ENCODE data around the gene RND2. TPM values are rescaled to one million over a fixed set of nuclear protein-coding genes. Genes with fewer than 3 reads are reported as not detected.

Gene RND2
- total RNA-seq, 1 donor from 2014 or later: 75.8 TPM

DNA sequence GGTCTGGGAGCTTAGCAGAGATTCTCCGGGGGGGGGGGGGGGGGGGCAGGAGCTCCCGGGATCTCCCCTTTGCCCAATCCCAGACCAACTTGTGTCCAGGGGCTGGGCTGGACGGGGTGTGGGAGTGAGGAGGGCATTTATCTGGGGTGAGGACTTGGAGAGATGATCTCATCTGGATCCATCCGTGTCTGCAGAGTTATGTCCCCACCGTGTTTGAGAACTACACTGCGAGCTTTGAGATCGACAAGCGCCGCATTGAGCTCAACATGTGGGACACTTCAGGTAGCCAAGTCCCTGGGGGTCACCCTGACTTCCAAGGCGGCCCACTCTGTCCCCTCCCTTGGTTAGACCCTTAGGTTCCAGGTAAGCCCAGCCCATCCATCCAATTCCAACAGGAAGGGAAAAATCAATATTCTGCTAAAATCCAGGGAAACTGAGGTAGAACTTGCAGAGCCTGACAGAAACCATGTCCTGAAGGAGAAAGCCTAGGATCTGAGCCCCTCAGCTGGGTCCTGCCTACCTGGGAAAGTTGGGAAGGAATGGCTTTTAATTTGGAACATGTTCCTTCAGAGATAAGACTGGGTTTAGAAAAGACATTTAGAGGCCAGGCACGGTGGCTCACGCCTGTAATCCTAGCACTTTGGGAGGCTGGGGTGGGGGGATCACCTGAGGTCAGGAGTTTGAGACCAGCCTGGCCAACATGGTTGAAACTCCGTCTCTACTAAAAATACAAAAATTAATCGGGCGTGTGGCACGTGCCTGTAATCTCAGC lies 921 bp downstream of the RND2 start:
- DNase-seq: no peak
- peak overlapping the region; percentile 89 for H3K4me3 Mint-ChIP-seq (ENCODE audit: unreplicated experiment)
- H3K4me1 Mint-ChIP-seq (ENCODE audit: low read depth, unreplicated experiment): peaks cover 39% of the 10 kb centered on the region
- peak overlapping the region; percentile 68 for H3K27ac Mint-ChIP-seq (ENCODE audit: unreplicated experiment)
- peaks cover 9% of the 10 kb centered on the region for H3K27me3 Mint-ChIP-seq (ENCODE audit: unreplicated experiment)
- H3K9me3 Mint-ChIP-seq (ENCODE audit: unreplicated experiment): peaks cover 8% of the 10 kb centered on the region
- TF ChIP-seq, protein P1, sequence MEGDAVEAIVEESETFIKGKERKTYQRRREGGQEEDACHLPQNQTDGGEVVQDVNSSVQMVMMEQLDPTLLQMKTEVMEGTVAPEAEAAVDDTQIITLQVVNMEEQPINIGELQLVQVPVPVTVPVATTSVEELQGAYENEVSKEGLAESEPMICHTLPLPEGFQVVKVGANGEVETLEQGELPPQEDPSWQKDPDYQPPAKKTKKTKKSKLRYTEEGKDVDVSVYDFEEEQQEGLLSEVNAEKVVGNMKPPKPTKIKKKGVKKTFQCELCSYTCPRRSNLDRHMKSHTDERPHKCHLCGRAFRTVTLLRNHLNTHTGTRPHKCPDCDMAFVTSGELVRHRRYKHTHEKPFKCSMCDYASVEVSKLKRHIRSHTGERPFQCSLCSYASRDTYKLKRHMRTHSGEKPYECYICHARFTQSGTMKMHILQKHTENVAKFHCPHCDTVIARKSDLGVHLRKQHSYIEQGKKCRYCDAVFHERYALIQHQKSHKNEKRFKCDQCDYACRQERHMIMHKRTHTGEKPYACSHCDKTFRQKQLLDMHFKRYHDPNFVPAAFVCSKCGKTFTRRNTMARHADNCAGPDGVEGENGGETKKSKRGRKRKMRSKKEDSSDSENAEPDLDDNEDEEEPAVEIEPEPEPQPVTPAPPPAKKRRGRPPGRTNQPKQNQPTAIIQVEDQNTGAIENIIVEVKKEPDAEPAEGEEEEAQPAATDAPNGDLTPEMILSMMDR (IDR thresholded peaks at IDR 0.05; ENCODE audit: partially characterized antibody, unreplicated experiment): no peak
- no peaks in the 10 kb centered on the region for H3K36me3 Mint-ChIP-seq (ENCODE audit: unreplicated experiment)

DNA sequence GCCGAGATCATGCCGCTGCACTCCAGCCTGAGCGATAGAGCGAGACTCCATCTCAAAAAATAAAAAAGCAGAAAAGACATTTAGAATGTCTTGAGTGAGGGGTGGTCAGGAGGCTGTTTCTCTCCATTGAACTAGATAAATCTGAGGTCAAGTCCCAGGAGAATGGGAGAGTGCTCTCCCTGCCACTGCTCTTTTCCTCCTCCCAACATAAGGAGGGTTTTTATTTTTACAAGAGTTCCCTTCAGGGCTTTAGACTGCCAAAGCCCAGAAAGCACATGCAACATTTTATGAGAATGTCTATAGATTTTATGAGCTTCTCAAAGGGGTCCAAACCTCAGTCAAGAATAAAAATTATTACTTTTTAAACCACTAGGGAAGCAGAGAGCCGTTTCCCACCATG lies 1.6 kb downstream of the RND2 start:
- Mint-ChIP-seq H3K4me3 (ENCODE audit: unreplicated experiment) (peak overlapping the region; percentile 81), H3K4me1 (ENCODE audit: low read depth, unreplicated experiment) (peaks cover 42% of the 10 kb centered on the region), H3K27me3 (ENCODE audit: unreplicated experiment) (peaks cover 8% of the 10 kb centered on the region), H3K36me3 (ENCODE audit: unreplicated experiment) (no peaks in the 10 kb centered on the region), H3K27ac (ENCODE audit: unreplicated experiment) (peak overlapping the region; percentile 68), H3K9me3 (ENCODE audit: unreplicated experiment) (peaks cover 4% of the 10 kb centered on the region)
- TF ChIP-seq, protein P1 (IDR thresholded peaks at IDR 0.05; ENCODE audit: partially characterized antibody, unreplicated experiment): no peak
- DNase-seq: no peak

DNA sequence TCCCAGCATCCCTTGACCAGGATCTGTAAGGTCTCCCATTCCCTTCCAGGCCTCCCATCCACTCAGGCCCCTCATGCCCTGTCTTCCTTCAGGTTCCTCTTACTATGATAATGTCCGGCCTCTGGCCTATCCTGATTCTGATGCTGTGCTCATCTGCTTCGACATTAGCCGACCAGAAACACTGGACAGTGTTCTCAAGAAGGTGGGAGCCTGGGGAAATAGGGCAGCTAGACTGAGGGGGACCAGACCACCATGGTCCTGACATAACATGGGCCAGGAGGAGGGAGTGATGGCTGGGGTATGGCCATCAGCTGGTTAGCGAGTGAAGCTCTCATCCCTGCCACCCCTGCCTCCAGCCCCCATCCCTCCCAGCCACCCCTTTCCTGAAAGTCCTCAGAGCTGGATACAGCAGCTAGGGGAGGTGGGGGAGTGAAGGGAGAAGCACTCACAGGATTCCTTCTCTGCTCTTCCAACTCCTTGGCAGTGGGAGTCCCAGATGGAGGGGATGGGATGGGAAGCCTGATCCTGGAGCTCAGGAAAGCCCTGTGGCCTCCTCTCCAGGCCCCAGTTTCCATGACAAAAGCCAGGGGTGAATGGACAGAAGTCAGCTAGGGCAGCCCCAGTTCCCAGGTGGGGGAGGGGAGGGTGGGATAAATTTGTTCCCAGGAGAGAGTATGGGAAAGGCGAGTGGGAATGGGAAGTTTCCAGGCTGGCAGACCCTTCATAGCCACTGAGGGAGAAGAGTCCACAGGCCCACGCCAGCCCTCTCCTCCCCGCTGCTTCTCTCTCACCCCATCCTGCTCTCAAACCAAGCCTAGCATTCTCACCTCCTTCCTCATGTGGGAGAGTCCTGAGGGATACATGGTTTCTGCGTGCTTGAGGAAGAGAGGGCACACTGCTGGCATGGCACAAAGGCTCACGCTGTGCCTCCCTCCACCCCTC lies 2.3 kb downstream of the RND2 start:
- peaks cover 42% of the 10 kb centered on the region for H3K4me1 Mint-ChIP-seq (ENCODE audit: low read depth, unreplicated experiment)
- peak overlapping the region; percentile 80 for H3K4me3 Mint-ChIP-seq (ENCODE audit: unreplicated experiment)
- TF ChIP-seq, protein P1 (IDR thresholded peaks at IDR 0.05; ENCODE audit: partially characterized antibody, unreplicated experiment): no peak
- DNase-seq: no peak
- H3K27ac Mint-ChIP-seq (ENCODE audit: unreplicated experiment): peak overlapping the region; percentile 67
- no peaks in the 10 kb centered on the region for H3K36me3 Mint-ChIP-seq (ENCODE audit: unreplicated experiment)
- peaks cover 8% of the 10 kb centered on the region for H3K27me3 Mint-ChIP-seq (ENCODE audit: unreplicated experiment)
- peaks cover 4% of the 10 kb centered on the region for H3K9me3 Mint-ChIP-seq (ENCODE audit: unreplicated experiment)

DNA sequence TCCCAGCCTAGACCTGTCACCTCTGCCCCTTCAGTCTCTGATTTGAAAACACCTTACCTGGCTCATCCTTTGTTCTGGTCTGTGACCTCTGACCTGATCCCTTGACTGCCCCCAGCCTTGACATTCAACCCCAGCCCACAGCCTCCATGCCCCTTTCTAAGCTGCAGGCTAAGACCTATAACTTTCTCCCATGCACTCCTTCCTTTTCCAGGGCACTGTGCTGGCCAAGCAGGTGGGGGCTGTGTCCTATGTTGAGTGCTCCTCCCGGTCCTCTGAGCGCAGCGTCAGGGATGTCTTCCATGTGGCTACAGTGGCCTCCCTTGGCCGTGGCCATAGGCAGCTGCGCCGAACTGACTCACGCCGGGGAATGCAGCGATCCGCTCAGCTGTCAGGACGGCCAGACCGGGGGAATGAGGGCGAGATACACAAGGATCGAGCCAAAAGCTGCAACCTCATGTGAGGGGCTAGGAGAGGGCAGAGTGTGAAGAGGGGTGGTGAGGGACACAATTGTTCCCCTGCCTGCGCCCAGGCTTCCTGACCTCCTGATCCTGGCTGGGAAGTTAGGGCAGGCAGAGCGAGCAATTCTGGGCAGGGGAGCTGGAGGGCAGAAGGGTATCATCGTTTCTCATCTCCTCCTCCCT lies 3.3 kb downstream of the RND2 start:
- no peaks in the 10 kb centered on the region for H3K36me3 Mint-ChIP-seq (ENCODE audit: unreplicated experiment)
- H3K27ac Mint-ChIP-seq (ENCODE audit: unreplicated experiment): peak overlapping the region; percentile 67
- H3K9me3 Mint-ChIP-seq (ENCODE audit: unreplicated experiment): peaks cover 4% of the 10 kb centered on the region
- H3K27me3 Mint-ChIP-seq (ENCODE audit: unreplicated experiment): peaks cover 8% of the 10 kb centered on the region
- peaks cover 42% of the 10 kb centered on the region for H3K4me1 Mint-ChIP-seq (ENCODE audit: low read depth, unreplicated experiment)
- peak overlapping the region; percentile 71 for H3K4me3 Mint-ChIP-seq (ENCODE audit: unreplicated experiment)
- TF ChIP-seq, protein P1 (IDR thresholded peaks at IDR 0.05; ENCODE audit: partially characterized antibody, unreplicated experiment): no peak
- DNase-seq: no peak
